ENCODE measurements around the gene ASB13.

ASB13 gene

GRCh38 chr10:5666008-5666840, at the start of gene ASB13:
Gene ASB13 (minus strand): TSS chr10:5666595. CDS start chr10:5666551, 44 bp downstream.
- DNase-seq (ENCODE audit: low read depth) = peak; percentile 70

GRCh38 chr10:5711642-5712041, 45.2 kb upstream of the ASB13 start:
- no peak for DNase-seq (ENCODE audit: low read depth)

GRCh38 chr10:5710859-5711258, 44.5 kb upstream of the ASB13 start:
- DNase-seq (ENCODE audit: low read depth) = no peak

GRCh38 chr10:5709865-5710264, 43.5 kb upstream of the ASB13 start:
- no peak for DNase-seq (ENCODE audit: low read depth)

- no peak for DNase-seq (ENCODE audit: low read depth)
Measured at GRCh38 chr10:5708356-5708755, 42.0 kb upstream of the ASB13 start.

- DNase-seq (ENCODE audit: low read depth) = no peak
Measured at GRCh38 chr10:5698062-5698461, 31.7 kb upstream of the ASB13 start.

- no peak for DNase-seq (ENCODE audit: low read depth)
Measured at GRCh38 chr10:5697342-5697741, 30.9 kb upstream of the ASB13 start.

- DNase-seq (ENCODE audit: low read depth) = no peak
Measured at GRCh38 chr10:5694573-5694972, 28.2 kb upstream of the ASB13 start.

- no peak for DNase-seq (ENCODE audit: low read depth)
Measured at GRCh38 chr10:5692461-5693358, 26.3 kb upstream of the ASB13 start.

- DNase-seq (ENCODE audit: low read depth) = no peak
Measured at GRCh38 chr10:5691786-5692185, 25.4 kb upstream of the ASB13 start.

- no peak for DNase-seq (ENCODE audit: low read depth)
Measured at GRCh38 chr10:5688587-5688986, 22.2 kb upstream of the ASB13 start.

- peak; percentile 49 for DNase-seq (ENCODE audit: low read depth)
Measured at GRCh38 chr10:5685764-5686240, 19.4 kb upstream of the ASB13 start.

GRCh38 chr10:5684971-5685763, 18.8 kb upstream of the ASB13 start:
- DNase-seq (ENCODE audit: low read depth) = peak; percentile 82

GRCh38 chr10:5684318-5684970, 18.0 kb upstream of the ASB13 start, which contains the start of gene TASOR2:
Gene TASOR2 (plus strand): TSS chr10:5684838. CDS start chr10:5720643, 35,805 bp downstream.
- peak; percentile 97 for DNase-seq (ENCODE audit: low read depth)

- no peak for DNase-seq (ENCODE audit: low read depth)
Measured at GRCh38 chr10:5683065-5683464, 16.7 kb upstream of the ASB13 start.

- DNase-seq (ENCODE audit: low read depth) = no peak
Measured at GRCh38 chr10:5681930-5682329, 15.5 kb upstream of the ASB13 start.

GRCh38 chr10:5679606-5680005, 13.2 kb upstream of the ASB13 start:
- peak; percentile 74 for DNase-seq (ENCODE audit: low read depth)

GRCh38 chr10:5679037-5679435, 12.6 kb upstream of the ASB13 start:
- DNase-seq (ENCODE audit: low read depth) = no peak

GRCh38 chr10:5678397-5679036, 12.1 kb upstream of the ASB13 start:
- DNase-seq (ENCODE audit: low read depth) = no peak

- DNase-seq (ENCODE audit: low read depth) = no peak
Measured at GRCh38 chr10:5670662-5671375, 4.4 kb upstream of the ASB13 start.

Data from ELR (cell line).